ENCODE measurements around the gene PTF1A.

The PTF1A gene

GRCh38 chr10:23187155-23187554 lies 5.0 kb upstream of the PTF1A start:
- DNase-seq, result no peak

- DNase-seq, result no peak
These were observed 3.1 kb upstream of the PTF1A start for GRCh38 chr10:23189024-23189423.

- DNase-seq, result no peak
These were observed 994 bp upstream of the PTF1A start for GRCh38 chr10:23190872-23191763.

GRCh38 chr10:23192712-23193434 lies 761 bp downstream of the PTF1A start:
- no peak for DNase-seq

GRCh38 chr10:23193435-23194074 lies 1.4 kb downstream of the PTF1A start:
- DNase-seq, result no peak

GRCh38 chr10:23194471-23194965 lies 2.4 kb downstream of the PTF1A start:
- DNase-seq, result no peak

GRCh38 chr10:23194966-23195845 lies 3.1 kb downstream of the PTF1A start:
- DNase-seq, result no peak

GRCh38 chr10:23195846-23196600 lies 3.9 kb downstream of the PTF1A start:
- no peak for DNase-seq

- DNase-seq, result no peak
These were observed 4.8 kb downstream of the PTF1A start for GRCh38 chr10:23196915-23197314.

- no peak for DNase-seq
These were observed 5.3 kb downstream of the PTF1A start for GRCh38 chr10:23197416-23197861.

- no peak for DNase-seq
These were observed 6.5 kb downstream of the PTF1A start for GRCh38 chr10:23198610-23198939.

GRCh38 chr10:23198940-23199767 lies 7.0 kb downstream of the PTF1A start:
- DNase-seq, result no peak

- DNase-seq, result no peak
These were observed 7.8 kb downstream of the PTF1A start for GRCh38 chr10:23199768-23200511.

GRCh38 chr10:23200586-23200985 lies 8.5 kb downstream of the PTF1A start:
- DNase-seq, result no peak

- DNase-seq, result no peak
These were observed 9.0 kb downstream of the PTF1A start for GRCh38 chr10:23200997-23201652.

GRCh38 chr10:23201837-23202236 lies 9.7 kb downstream of the PTF1A start:
- no peak for DNase-seq

- no peak for DNase-seq
These were observed 10.7 kb downstream of the PTF1A start for GRCh38 chr10:23202779-23203178.

- DNase-seq, result no peak
These were observed 11.5 kb downstream of the PTF1A start for GRCh38 chr10:23203369-23204325.
